Hair follicle dermal papilla cell (primary cell): ENCODE results near the gene CMKLR1. TPM values are rescaled to one million over a fixed set of nuclear protein-coding genes. Genes with fewer than 3 reads are reported as not detected.

Experiments
- total RNA-seq: library from RNA; depleted of rRNA; stranded (reverse); fragments of >200 nt; gene quantifications from 2 replicates; pipeline ENCODE4 v1.2.3, GENCODE V29; 2012

CMKLR1 gene, protein sequence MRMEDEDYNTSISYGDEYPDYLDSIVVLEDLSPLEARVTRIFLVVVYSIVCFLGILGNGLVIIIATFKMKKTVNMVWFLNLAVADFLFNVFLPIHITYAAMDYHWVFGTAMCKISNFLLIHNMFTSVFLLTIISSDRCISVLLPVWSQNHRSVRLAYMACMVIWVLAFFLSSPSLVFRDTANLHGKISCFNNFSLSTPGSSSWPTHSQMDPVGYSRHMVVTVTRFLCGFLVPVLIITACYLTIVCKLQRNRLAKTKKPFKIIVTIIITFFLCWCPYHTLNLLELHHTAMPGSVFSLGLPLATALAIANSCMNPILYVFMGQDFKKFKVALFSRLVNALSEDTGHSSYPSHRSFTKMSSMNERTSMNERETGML
- 17.4 and 19.6 TPM in 2 replicates for total RNA-seq

DNA sequence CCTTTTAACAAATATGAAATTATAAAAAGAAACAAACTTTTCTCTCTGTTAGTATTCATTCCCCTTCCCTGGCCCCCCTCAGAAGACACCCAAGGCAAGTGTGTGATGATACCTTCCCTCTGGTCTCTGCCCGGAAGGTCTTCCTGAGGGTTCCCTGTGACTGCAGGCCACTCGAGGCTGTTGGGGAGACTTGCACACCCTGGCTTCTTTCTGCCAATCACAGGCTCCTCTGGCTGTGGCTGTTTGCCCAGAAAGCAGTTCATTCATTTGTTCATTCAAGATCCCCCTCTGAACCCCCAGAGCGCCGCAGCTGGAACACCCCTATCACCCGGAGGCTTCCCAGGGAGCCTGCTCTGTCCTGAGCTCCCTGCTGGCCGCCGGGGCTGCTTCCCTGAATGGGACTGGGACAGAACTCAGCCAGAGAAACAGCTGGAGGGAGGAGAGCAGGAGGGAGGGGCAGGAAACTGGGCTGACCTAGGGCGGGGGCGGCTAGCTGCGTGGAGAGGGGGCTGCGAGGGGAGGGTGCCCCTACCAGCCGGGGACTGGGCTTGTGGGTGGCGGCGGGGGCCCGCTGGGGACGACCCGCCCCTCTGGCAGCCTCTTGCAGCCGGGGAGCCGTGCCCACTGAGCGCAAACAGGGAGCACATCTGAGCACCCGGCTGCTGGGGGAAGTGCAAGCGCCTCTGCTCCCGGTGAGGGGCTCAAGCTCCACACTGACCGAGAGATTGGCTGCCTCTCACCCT, at the start of gene CMKLR1:
Gene CMKLR1, minus strand, starts transcription at position 397 of the 743 bp plus-strand sequence. CDS start 45,720 bp downstream, outside the sequence.

Other genes starting within 250 kb of the CMKLR1 start
- gene WSCD2, start 210.0 kb downstream of the CMKLR1 start, total RNA-seq = not detected in 2 replicates
- gene FICD, start 176.0 kb upstream of the CMKLR1 start, total RNA-seq = 8.3 and 9.2 TPM in 2 replicates
- gene SART3, start 221.9 kb upstream of the CMKLR1 start, total RNA-seq = 50.9 and 59.9 TPM in 2 replicates
- 77.4 and 95.1 TPM in 2 replicates for gene ISCU, start 223.3 kb upstream of the CMKLR1 start, total RNA-seq